IPS-NIHi7 (cell line): ENCODE data around the gene GSPT1.
A peak's percentile ranks its signal among the peaks of the same experiment; 100 is the strongest.
"Not testable (repeated sequence)": the region's sequence is repeated elsewhere in the genome, so short reads cannot be mapped to it uniquely, and the experiment has no call there.

Experiments used
- DNase-seq: peaks from one replicate; pipeline ENCODE4 v3.0.0; 2012; ENCODE audit warnings: mixed read lengths; ENCODE audit errors: extremely low spot score

Gene GSPT1

GRCh38 chr16:11857161-11857560, 58.6 kb downstream of the GSPT1 start:
- no peak for DNase-seq

- DNase-seq: no peak
Measured at GRCh38 chr16:11852092-11852809, 63.5 kb downstream of the GSPT1 start.

GRCh38 chr16:11851294-11852091, 64.3 kb downstream of the GSPT1 start, which contains the start of gene RSL1D1:
Gene RSL1D1 (minus strand): TSS chr16:11851542. CDS start chr16:11851512, 30 bp downstream.
- DNase-seq: peak; percentile 100

- no peak for DNase-seq
Measured at GRCh38 chr16:11848842-11849241, 66.9 kb downstream of the GSPT1 start.

- DNase-seq: no peak
Measured at GRCh38 chr16:11844499-11844898, 71.3 kb downstream of the GSPT1 start.

- DNase-seq: no peak
Measured at GRCh38 chr16:11843861-11844260, 71.9 kb downstream of the GSPT1 start.

- DNase-seq: no peak
Measured at GRCh38 chr16:11843206-11843605, 72.5 kb downstream of the GSPT1 start.

GRCh38 chr16:11841026-11841425, 74.7 kb downstream of the GSPT1 start:
- no peak for DNase-seq

- peak; percentile 38 for DNase-seq
Measured at GRCh38 chr16:11836650-11837244, 79.0 kb downstream of the GSPT1 start.

GRCh38 chr16:11835891-11836649, 79.7 kb downstream of the GSPT1 start:
- no peak for DNase-seq

GRCh38 chr16:11835309-11835708, 80.4 kb downstream of the GSPT1 start:
- no peak for DNase-seq

GRCh38 chr16:11833951-11834695, 81.6 kb downstream of the GSPT1 start:
- DNase-seq: no peak

GRCh38 chr16:11828696-11829095, 87.1 kb downstream of the GSPT1 start:
- no peak for DNase-seq

- not testable (repeated sequence) for DNase-seq
Measured at GRCh38 chr16:11825520-11826165, 90.1 kb downstream of the GSPT1 start.

GRCh38 chr16:11824362-11824761, 91.4 kb downstream of the GSPT1 start:
- DNase-seq: no peak

GRCh38 chr16:11823645-11824044, 92.1 kb downstream of the GSPT1 start:
- not testable (repeated sequence) for DNase-seq

GRCh38 chr16:11819798-11820197, 96.0 kb downstream of the GSPT1 start:
- no peak for DNase-seq

GRCh38 chr16:11818970-11819369, 96.8 kb downstream of the GSPT1 start:
- not testable (repeated sequence) for DNase-seq
